Natural killer cell (primary cell): ENCODE measurements around the gene TCEAL8. TPM values are rescaled to one million over a fixed set of nuclear protein-coding genes. Genes with fewer than 3 reads are reported as not detected.

Experiments used
- ATAC-seq, 3 donors: fragments of 150-1000 bp in 2 of 3; fragments of 200-7000 bp in 1 of 3; cut with Tn5 transposase; 1 replicate in 1 of 3; 2 replicates in 2 of 3; pipeline ENCODE4 v1.10.0; 2021; ENCODE audit warnings: mild to moderate bottlenecking in 2 of 3, moderate library complexity in 2 of 3
- DNase-seq, 2 donors: peaks; one replicate each; pipeline versions ENCODE4 v3.0.0 to v3.0.0-alpha.2; 2013 to 2021; ENCODE audit warnings: mixed read lengths in 1 of 2
- H3K27ac ChIP-seq: one replicate; pipeline ENCODE4 v1.5.1; 2013; ENCODE audit warnings: mild to moderate bottlenecking, low read length
- H3K27me3 ChIP-seq: one replicate; pipeline ENCODE4 v1.6.1; 2013; ENCODE audit warnings: low read length; ENCODE audit not compliant: control insufficient read depth, insufficient read depth
- H3K36me3 ChIP-seq: one replicate; pipeline ENCODE4 v1.6.1; 2013; ENCODE audit warnings: low read length; ENCODE audit not compliant: control insufficient read depth, insufficient read depth
- H3K4me1 ChIP-seq: one replicate; pipeline ENCODE4 v1.6.1; 2013; ENCODE audit warnings: low read length; ENCODE audit not compliant: control insufficient read depth, insufficient read depth
- H3K4me3 ChIP-seq: one replicate; pipeline ENCODE4 v1.5.1; 2013; ENCODE audit warnings: low read length
- H3K9me3 ChIP-seq: one replicate; pipeline ENCODE4 v1.6.1; 2013; ENCODE audit warnings: low read length; ENCODE audit not compliant: control insufficient read depth, insufficient read depth
- H3K27ac Mint-ChIP-seq, 2 donors: one replicate each; pipeline ENCODE4 v1.8.0; 2022; ENCODE audit warnings: mild to moderate bottlenecking in 2 of 2, mixed read lengths in 2 of 2, moderate library complexity in 1 of 2
- H3K27me3 Mint-ChIP-seq, 2 donors: one replicate each; pipeline ENCODE4 v1.8.0; 2022; ENCODE audit warnings: low read depth in 2 of 2, mixed read lengths in 2 of 2
- H3K36me3 Mint-ChIP-seq: one replicate; pipeline ENCODE4 v1.8.0; 2022; ENCODE audit warnings: mixed read lengths
- H3K4me1 Mint-ChIP-seq, 2 donors: one replicate each; pipeline ENCODE4 v1.8.0; 2022; ENCODE audit warnings: mixed read lengths in 2 of 2
- H3K4me3 Mint-ChIP-seq: one replicate; pipeline ENCODE4 v1.8.0; 2022; ENCODE audit warnings: mild to moderate bottlenecking, moderate library complexity, mixed read lengths
- H3K9me3 Mint-ChIP-seq, 2 donors: one replicate each; pipeline ENCODE4 v1.8.0; 2022; ENCODE audit warnings: mixed read lengths in 2 of 2
- whole genome bisulfite sequencing: methylation state at CpG from one replicate; pipeline ENCODE4 v1.1.7; 2013; ENCODE audit warnings: missing lambda C conversion rate; ENCODE audit not compliant: insufficient coverage; 5-methylcytosine and 5-hydroxymethylcytosine counted together
- intact Hi-C: fragments of 100-400 bp; cut with micrococcal nuclease; formaldehyde crosslinking; loops from one replicate; pipeline ENCODE4 v1.14.2; 2022
- total RNA-seq, 4 donors: library from RNA; stranded (reverse); fragments of 120-200 nt in 1 of 4; gene quantifications; one replicate each; pipeline versions ENCODE4 v1.2.3 to v1.2.4, GENCODE V29; 2013 to 2022
- TF ChIP-seq, protein P1 (sequence below): fragments of 200-600 bp; IDR thresholded peaks from one replicate; pipeline ENCODE4 v1.8.0; 2022; ENCODE audit warnings: antibody characterized with exemption

Gene TCEAL8
- total RNA-seq, 3 donors from 2014 or later (not counting 1 experiment from before 2014, with no cell fraction given) = 17.2 to 26.5 (median 22.1) TPM

GRCh38 chrX:103215425-103215991 is 39.4 kb downstream of the TCEAL8 start:
- DNase-seq (peak; percentile 34 to 60), ATAC-seq (peak; percentile 52 to 73 (median 60))
- Mint-ChIP-seq H3K27ac (peak overlapping the region; percentile 81 to 94), H3K9me3 (no peaks in the 10 kb centered on the region), H3K4me3 (peak overlapping the region; percentile 76), H3K36me3 (no peaks in the 10 kb centered on the region), H3K27me3 (peaks cover 4 to 18% of the 10 kb centered on the region in 2 donors), H3K4me1 (peaks cover 0 to 11% of the 10 kb centered on the region in 2 donors)
- Histone ChIP-seq H3K4me3 (peak overlapping the region; percentile 82), H3K27me3 (no peaks in the 10 kb centered on the region), H3K9me3 (no peaks in the 10 kb centered on the region), H3K36me3 (no peaks in the 10 kb centered on the region), H3K4me1 (peaks cover 13% of the 10 kb centered on the region), H3K27ac (peak overlapping the region; percentile 95)
- 2% methylated on average over 31 of the region's 39 CpGs for WGBS
- TF ChIP-seq, protein P1, sequence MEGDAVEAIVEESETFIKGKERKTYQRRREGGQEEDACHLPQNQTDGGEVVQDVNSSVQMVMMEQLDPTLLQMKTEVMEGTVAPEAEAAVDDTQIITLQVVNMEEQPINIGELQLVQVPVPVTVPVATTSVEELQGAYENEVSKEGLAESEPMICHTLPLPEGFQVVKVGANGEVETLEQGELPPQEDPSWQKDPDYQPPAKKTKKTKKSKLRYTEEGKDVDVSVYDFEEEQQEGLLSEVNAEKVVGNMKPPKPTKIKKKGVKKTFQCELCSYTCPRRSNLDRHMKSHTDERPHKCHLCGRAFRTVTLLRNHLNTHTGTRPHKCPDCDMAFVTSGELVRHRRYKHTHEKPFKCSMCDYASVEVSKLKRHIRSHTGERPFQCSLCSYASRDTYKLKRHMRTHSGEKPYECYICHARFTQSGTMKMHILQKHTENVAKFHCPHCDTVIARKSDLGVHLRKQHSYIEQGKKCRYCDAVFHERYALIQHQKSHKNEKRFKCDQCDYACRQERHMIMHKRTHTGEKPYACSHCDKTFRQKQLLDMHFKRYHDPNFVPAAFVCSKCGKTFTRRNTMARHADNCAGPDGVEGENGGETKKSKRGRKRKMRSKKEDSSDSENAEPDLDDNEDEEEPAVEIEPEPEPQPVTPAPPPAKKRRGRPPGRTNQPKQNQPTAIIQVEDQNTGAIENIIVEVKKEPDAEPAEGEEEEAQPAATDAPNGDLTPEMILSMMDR = no peak
- intact Hi-C loops = loop anchor here (2.0 to 10.0 kb wide), 2 partner anchors 39 to 99 kb away; partner anchors contain the start of genes BEX2 and TCEAL8

DNA sequence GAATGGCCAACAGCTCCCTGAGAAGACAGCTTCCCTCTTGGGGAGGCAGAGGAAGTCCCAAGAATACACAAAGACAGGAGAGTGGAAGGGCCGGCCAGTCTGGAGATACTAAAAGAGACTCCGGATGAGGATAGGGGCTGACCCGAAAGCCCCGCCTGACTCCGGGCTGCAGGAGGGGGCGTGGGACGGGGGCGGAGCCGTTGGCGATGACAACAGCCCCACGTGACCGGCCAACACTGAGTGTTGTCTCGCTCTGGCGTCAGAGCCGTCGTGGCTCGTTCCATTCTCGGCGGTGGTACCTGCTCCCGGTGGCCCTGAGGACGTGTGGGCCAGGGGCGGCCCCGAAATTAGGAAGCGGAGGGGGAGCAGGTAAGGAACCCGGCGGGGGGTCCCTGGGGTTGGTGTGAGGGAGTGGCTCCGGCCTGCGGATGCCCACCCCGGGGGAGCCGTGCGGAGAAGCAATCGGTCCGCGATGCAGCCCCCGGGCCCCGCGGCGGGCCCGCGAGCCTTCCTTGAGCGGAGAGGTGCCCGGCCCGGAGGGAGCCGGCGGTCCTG is 40.0 kb downstream of the TCEAL8 start, which contains the start of gene BEX4:
BEX4 (plus strand) TSS at position 239 of the 555 bp plus-strand sequence. CDS start 1,046 bp downstream, outside the sequence.
- no peaks in the 10 kb centered on the region for H3K36me3 Mint-ChIP-seq
- Histone ChIP-seq H3K27ac (peak within 1 kb of the TSS; percentile 95), H3K36me3 (no peaks in the 10 kb centered on the region), H3K27me3 (no peaks in the 10 kb centered on the region), H3K9me3 (no peaks in the 10 kb centered on the region), H3K4me1 (peaks cover 13% of the 10 kb centered on the region), H3K4me3 (peak within 1 kb of the TSS; percentile 82)
- intact Hi-C loops = loop anchor here (2.0 to 10.0 kb wide), 3 partner anchors 40 to 472 kb away; partner anchors contain the start of genes BEX2, MORF4L2 and TCEAL8
- WGBS = under 1% methylated on average over 43 of the region's 45 CpGs
- DNase-seq (peak; percentile 80 to 89), ATAC-seq (peak; percentile 92 to 97 (median 94))
- TF ChIP-seq, protein P1 = no peak
- peaks cover 1 to 18% of the 10 kb centered on the region in 2 donors for H3K27me3 Mint-ChIP-seq
- peaks cover 0 to 11% of the 10 kb centered on the region in 2 donors for H3K4me1 Mint-ChIP-seq
- peak within 1 kb of the TSS; percentile 94 for H3K4me3 Mint-ChIP-seq
- H3K9me3 Mint-ChIP-seq = no peaks in the 10 kb centered on the region
- H3K27ac Mint-ChIP-seq = peak within 1 kb of the TSS; percentile 81 to 94

DNA sequence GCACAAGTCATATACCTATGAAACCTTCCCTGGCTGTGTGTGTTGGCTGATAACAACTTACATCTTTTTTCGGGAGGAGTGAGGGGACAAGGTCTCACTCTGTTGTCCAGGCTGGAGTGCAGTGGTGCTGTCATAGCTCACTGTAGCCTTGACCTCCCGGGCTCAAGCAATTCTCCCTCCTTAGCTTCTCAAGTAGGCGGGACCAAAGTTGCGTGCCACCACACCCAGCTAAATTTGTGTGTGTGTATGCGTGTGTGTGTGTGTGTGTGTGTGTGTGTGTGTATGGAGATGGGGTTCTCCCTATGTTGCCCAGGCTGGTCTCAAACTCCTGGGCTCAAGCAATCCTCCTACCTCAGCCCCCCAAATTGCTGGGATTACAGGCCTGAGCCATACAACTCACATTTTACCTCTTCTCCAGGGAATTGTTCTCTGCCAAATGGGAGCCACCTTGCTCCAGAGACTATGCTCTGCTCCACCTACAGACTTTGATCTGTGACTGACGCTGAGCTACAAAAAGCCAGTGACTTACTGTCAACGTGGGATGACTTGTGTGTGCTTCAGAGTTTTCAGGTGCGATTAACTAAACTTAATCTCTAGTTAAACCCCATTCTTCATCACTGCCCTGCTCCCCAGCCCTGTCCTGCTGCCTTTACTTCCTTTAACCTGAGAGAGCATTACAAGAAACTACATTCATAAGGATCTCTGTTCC is 42.1 kb downstream of the TCEAL8 start:
- Mint-ChIP-seq H3K4me1 (peaks cover 0 to 11% of the 10 kb centered on the region in 2 donors), H3K27ac (no peak overlapping the region), H3K36me3 (no peaks in the 10 kb centered on the region), H3K4me3 (no peak overlapping the region), H3K27me3 (peaks cover 3 to 8% of the 10 kb centered on the region in 2 donors), H3K9me3 (no peaks in the 10 kb centered on the region)
- Histone ChIP-seq H3K4me1 (peaks cover 13% of the 10 kb centered on the region), H3K36me3 (no peaks in the 10 kb centered on the region), H3K4me3 (no peak overlapping the region), H3K27ac (no peak overlapping the region), H3K9me3 (no peaks in the 10 kb centered on the region), H3K27me3 (no peaks in the 10 kb centered on the region)
- 100% methylated on average over 3 of the region's 8 CpGs for WGBS
- TF ChIP-seq, protein P1 = no peak
- ATAC-seq (no peak), DNase-seq (no peak)
- intact Hi-C loops = loop anchor here (5.0 to 10.0 kb wide), 2 partner anchors 102 to 474 kb away; partner anchors contain the start of genes BEX2 and MORF4L2
